GM12878 (cell line): ENCODE results near the gene DAB2IP. TPM values are rescaled to one million over a fixed set of nuclear protein-coding genes. Genes with fewer than 3 reads are reported as not detected.
"Not testable (repeated sequence)": the region's sequence is repeated elsewhere in the genome, so short reads cannot be mapped to it uniquely, and the experiment has no call there.

Experiments used
- ATAC-seq: fragments of 200-7000 bp; cut with Tn5 transposase; 3 replicates; pipeline ENCODE4 v1.9.1; 2020; ENCODE audit warnings: mild to moderate bottlenecking, moderate library complexity
- BruUV-seq: library from RNA; stranded (reverse); fragments of 400-500 nt; replicated peaks from 2 replicates; lab custom pipeline; 2021; lab: Mats Ljungman, UMichigan
- CTCF ChIA-PET: fragments of 300-600 bp; sonication (Branson Sonifier 250); formaldehyde crosslinking; extraction: SDS; loops from one replicate; lab custom pipeline; 2021; ENCODE audit warnings: inconsistent platforms; lab: Yijun Ruan, JAX
- POLR2A ChIA-PET: fragments of 350-600 bp; formaldehyde crosslinking; extraction: SDS; loops from one replicate; lab custom pipeline; 2021; ENCODE audit warnings: inconsistent platforms; lab: Charles Lee
- RAD21 ChIA-PET: fragments of 300-600 bp; sonication (Branson Sonifier 250); formaldehyde crosslinking; loops from one replicate; lab custom pipeline; 2023; ENCODE audit warnings: antibody characterized with exemption; ENCODE audit not compliant: unreplicated experiment; lab: Charles Lee
- SMC1A ChIA-PET: fragments of 300-600 bp; sonication (Branson Sonifier 250); formaldehyde crosslinking; loops from one replicate; lab custom pipeline; 2023; ENCODE audit not compliant: unreplicated experiment, uncharacterized antibody; lab: Charles Lee
- DNase-seq: peaks from one replicate; pipeline ENCODE4 v3.0.0-alpha.2; 2011; ENCODE audit warnings: low read depth, low spot score
- FAIRE-seq: peaks from 3 replicates; lab custom pipeline; 2011; peaks lifted over from hg19 to GRCh38; lab: Jason Lieb, UNC
- H2AFZ ChIP-seq: 2 replicates; pipeline ENCODE4 v1.6.0; 2011; ENCODE audit warnings: low read depth, low read length, control low read depth; ENCODE audit not compliant: control insufficient read depth
- H3K27ac ChIP-seq: 2 replicates; pipeline ENCODE4 v1.5.1; 2011; ENCODE audit warnings: control low read depth; ENCODE audit not compliant: control insufficient read depth, insufficient read depth
- H3K27me3 ChIP-seq, 2 experiments: replicated peaks in 1 of 2; 2 replicates each; pipeline versions ENCODE4 v1.6.0 to v1.6.1; 2011; ENCODE audit warnings: low read length in 1 of 2; ENCODE audit not compliant: control insufficient read depth in 2 of 2, insufficient read depth in 2 of 2
- H3K36me3 ChIP-seq, 2 experiments: 2 replicates each; pipeline ENCODE4 v1.5.1; 2011; ENCODE audit warnings: low read length in 1 of 2; ENCODE audit not compliant: control insufficient read depth in 2 of 2, insufficient read depth in 2 of 2
- H3K4me1 ChIP-seq: 2 replicates; pipeline ENCODE4 v1.6.1; 2011; ENCODE audit warnings: mild to moderate bottlenecking, low read length, moderate library complexity, mixed read lengths; ENCODE audit not compliant: control insufficient read depth, insufficient read depth
- H3K4me2 ChIP-seq: 2 replicates; pipeline ENCODE4 v1.6.0; 2011; ENCODE audit warnings: control low read depth; ENCODE audit not compliant: control insufficient read depth, insufficient read depth
- H3K4me3 ChIP-seq: fragments of 200-600 bp; sonication (generic); 2 replicates; pipeline ENCODE4 v1.5.1; 2016
- H3K79me2 ChIP-seq: 2 replicates; pipeline ENCODE4 v1.6.0; 2011; ENCODE audit warnings: low read length; ENCODE audit not compliant: control insufficient read depth, insufficient read depth
- H3K9ac ChIP-seq: 2 replicates; pipeline ENCODE4 v1.8.0; 2011; ENCODE audit warnings: low read length, control low read depth, mixed read lengths; ENCODE audit not compliant: control insufficient read depth, insufficient read depth
- H3K9me3 ChIP-seq: replicated peaks from 3 replicates; pipeline ENCODE4 v1.5.1; 2011; ENCODE audit warnings: mild to moderate bottlenecking, low read length; ENCODE audit not compliant: control insufficient read depth, insufficient read depth
- H4K20me1 ChIP-seq: 2 replicates; pipeline ENCODE4 v1.6.0; 2011; ENCODE audit not compliant: control insufficient read depth, insufficient read depth
- ASH2L ChIP-seq: fragments of 300-600, 200-600 bp; sonication (generic); IDR thresholded peaks from 2 replicates; pipeline ENCODE4 v1.6.1; 2017; ENCODE audit warnings: low read depth, mild to moderate bottlenecking, borderline replicate concordance
- E4F1 ChIP-seq: fragments of 450-650 bp; IDR thresholded peaks from 2 replicates; pipeline ENCODE4 v1.6.1; 2018; ENCODE audit warnings: borderline replicate concordance, mild to moderate bottlenecking; ENCODE audit not compliant: partially characterized antibody
- KLF5 ChIP-seq: fragments of 450-650 bp; IDR thresholded peaks from 2 replicates; pipeline ENCODE4 v1.6.1; 2014; ENCODE audit warnings: mild to moderate bottlenecking; ENCODE audit not compliant: partially characterized antibody
- MXI1 ChIP-seq: fragments of 150-350 bp; IDR thresholded peaks from 2 replicates; pipeline ENCODE4 v1.6.1; 2011; ENCODE audit warnings: low read depth, mild to moderate bottlenecking, inconsistent platforms, low read length, improper control_type of control experiment
- NBN ChIP-seq: fragments of 450-650 bp; IDR thresholded peaks from 2 replicates; pipeline ENCODE4 v1.6.1; 2016
- RCOR1 ChIP-seq: conservative IDR thresholded peaks from 2 replicates; pipeline ENCODE4 v1.6.1; 2012; ENCODE audit warnings: low read depth, low read length, improper control_type of control experiment
- SMAD5 ChIP-seq: IDR thresholded peaks from 2 replicates; pipeline ENCODE4 v1.6.1; 2016; ENCODE audit warnings: antibody characterized with exemption, low read depth
- SUPT20H ChIP-seq: IDR thresholded peaks from 2 replicates; pipeline ENCODE4 v1.6.1; 2011; ENCODE audit warnings: low read depth, mild to moderate bottlenecking, low read length, moderate library complexity, borderline replicate concordance; ENCODE audit not compliant: control insufficient read depth
- USF1 ChIP-seq: IDR thresholded peaks from 2 replicates; pipeline ENCODE4 v1.6.1; 2011; ENCODE audit warnings: borderline replicate concordance, low read depth, mild to moderate bottlenecking, moderate library complexity, mixed read lengths, low read length; ENCODE audit not compliant: insufficient read depth; ENCODE audit errors: extremely low read length
- ZBED1 ChIP-seq: IDR thresholded peaks from 2 replicates; pipeline ENCODE4 v1.6.1; 2016; ENCODE audit warnings: borderline replicate concordance
- ZNF217 ChIP-seq: fragments of 450-650 bp; IDR thresholded peaks from 2 replicates; pipeline ENCODE4 v1.6.1; 2017; ENCODE audit warnings: antibody characterized with exemption, mild to moderate bottlenecking
- whole genome bisulfite sequencing: methylation state at CpG from one replicate; pipeline ENCODE4 v1.1.6; 2016; ENCODE audit warnings: low lambda C conversion rate; ENCODE audit not compliant: insufficient replicate concordance, insufficient coverage; ENCODE audit errors: missing lambda C conversion rate; 5-methylcytosine and 5-hydroxymethylcytosine counted together
- in situ Hi-C: fragments of 300-500 bp; cut with MboI; formaldehyde crosslinking; loops from 9 replicates; pipeline ENCODE4 v1.14.3; 2018; ENCODE audit warnings: mixed read lengths
- intact Hi-C: fragments of 100-400 bp; cut with micrococcal nuclease; formaldehyde crosslinking; loops from one replicate; pipeline ENCODE4 v1.14.2; 2022; ENCODE audit not compliant: unreplicated experiment
- polyA plus RNA-seq, 11 experiments: library from polyadenylated mRNA; depleted of rRNA in 4 of 11; unstranded in 6 of 11; stranded (reverse) in 5 of 11; fragments of >200 nt; fragmentation: Nextera tagmentation in 4 of 11; fragmentation: Illumina TruSeq in 1 of 11; extraction: Ambion mirVana in 4 of 11; extraction: Trizol in 1 of 11; gene quantifications; 1 replicate in 1 of 11; 2 replicates in 10 of 11; pipeline versions ENCODE4 v1.2.1 to v1.2.3, GENCODE V29; 2011 to 2016; ENCODE audit warnings: inconsistent platforms in 2 of 11, missing spikeins in 2 of 11, low read depth in 1 of 11
- total RNA-seq, 4 experiments: library from RNA; depleted of rRNA in 3 of 4; stranded (reverse); fragments of >200 nt in 3 of 4; fragmentation: Illumina TruSeq in 1 of 4; extraction: Trizol in 1 of 4; gene quantifications; 2 replicates each; pipeline versions ENCODE4 v1.2.1 to v1.2.3, GENCODE V29; 2013 to 2021

DAB2IP gene
- total and polyA plus RNA-seq, 10 of the 15 experiments (the other 5 are each of a cell fraction or from before 2014, with no cell fraction given): 0.03 to 0.38 (median 0.14) TPM; not detected in 6

- FAIRE-seq, H3K9ac ChIP-seq, H3K27ac ChIP-seq, H3K36me3 ChIP-seq, H3K9me3 ChIP-seq, POLR2A ChIA-PET, BruUV-seq, CTCF ChIA-PET, H2AFZ ChIP-seq, SMC1A ChIA-PET, intact Hi-C loops, H3K27me3 ChIP-seq, H4K20me1 ChIP-seq, DNase-seq, in situ Hi-C loops, H3K79me2 ChIP-seq, H3K4me3 ChIP-seq: not testable (repeated sequence)
- RAD21 ChIA-PET: interaction anchor here (1.3 kb wide), 1 partner anchor 253 kb away, joined by 3 read pairs; no protein-coding TSS in a partner anchor
- peak; percentile 30 for ATAC-seq
- Histone ChIP-seq H3K4me1 (peaks cover 15% of the 10 kb centered on the region), H3K4me2 (peak overlapping the region; percentile 33; the same call in 1 of the 2 replicates)
- WGBS: 8% methylated on average over 4 of the region's 4 CpGs
These were observed 90.5 kb downstream of the DAB2IP start for GRCh38 chr9:121741919-121742283.

- Histone ChIP-seq H3K9me3 (no peaks in the 10 kb centered on the region), H3K79me2 (no peaks in the 10 kb centered on the region), H2AFZ (no peak overlapping the region), H3K4me2 (no peak overlapping the region), H3K4me1 (peaks cover 15% of the 10 kb centered on the region), H3K27me3 (0 out of 4 replicates have a peak, but pooled peaks cover 0 to 2% of the 10 kb centered on the region in 2 experiments), H3K4me3 (no peak overlapping the region), H3K36me3 (no peaks in the 10 kb centered on the region), H3K9ac (no peak overlapping the region), H4K20me1 (no peaks in the 10 kb centered on the region), H3K27ac (no peak overlapping the region)
- BruUV-seq: no TSS peak
- FAIRE-seq: no peak
- intact Hi-C loops: no loop called here
- ChIA-PET POLR2A (no interaction called here), SMC1A (interaction anchor here (0.6 to 0.7 kb wide), 2 partner anchors 247 to 469 kb away, joined by 4 read pairs; no protein-coding TSS in a partner anchor), CTCF (no interaction called here), RAD21 (interaction anchor here (0.6 kb wide), 1 partner anchor 200 kb away, joined by 3 read pairs; no protein-coding TSS in a partner anchor)
- DNase-seq: no peak
- in situ Hi-C loops: no loop called here
- no peak for ATAC-seq
- WGBS: 11% methylated on average over 3 of the region's 3 CpGs
- TF ChIP-seq SMAD5: no peak
- TF ChIP-seq ASH2L: no peak
- TF ChIP-seq MXI1: no peak
- TF ChIP-seq KLF5: no peak
- TF ChIP-seq ZBED1: no peak
- no peak for TF ChIP-seq USF1
- TF ChIP-seq NBN: no peak
- TF ChIP-seq SUPT20H: no peak
- TF ChIP-seq ZNF217: no peak
- no peak for TF ChIP-seq RCOR1
- no peak for TF ChIP-seq E4F1
These were observed 91.5 kb downstream of the DAB2IP start for GRCh38 chr9:121742923-121743322.
